HEK293 (cell line): ENCODE results near the gene HIVEP2.

Source experiments
- CTCF ChIA-PET: fragments of 350-600 bp; formaldehyde crosslinking; extraction: SDS; loops from one replicate; lab custom pipeline; 2021; ENCODE audit warnings: antibody characterized with exemption; lab: Yijun Ruan, JAX
- POLR2A ChIA-PET: fragments of 300-600 bp; formaldehyde crosslinking; extraction: SDS; loops from one replicate; lab custom pipeline; 2020; ENCODE audit warnings: antibody characterized with exemption, inconsistent platforms; lab: Yijun Ruan, JAX
- H3K27ac ChIP-seq: fragments of 200-500 bp; sonication (Bioruptor generic); 2 replicates; pipeline ENCODE4 v1.5.1; 2014; ENCODE audit warnings: low read depth, low read length, control low read depth, inconsistent platforms; ENCODE audit errors: extremely low read depth
- H3K36me3 ChIP-seq, 2 experiments: fragments of 200-500 bp in 1 of 2; sonication (Bioruptor generic) in 1 of 2; 1 replicate in 1 of 2; 2 replicates in 1 of 2; pipeline ENCODE4 v1.5.1; 2014 to 2017; ENCODE audit warnings: inconsistent platforms in 2 of 2, low read length in 2 of 2; ENCODE audit not compliant: control insufficient read depth in 2 of 2, insufficient read depth in 1 of 2
- H3K4me1 ChIP-seq: fragments of 200-500 bp; sonication (Bioruptor generic); 2 replicates; pipeline ENCODE4 v1.5.1; 2014; ENCODE audit warnings: mild to moderate bottlenecking, low read length, inconsistent platforms; ENCODE audit not compliant: control insufficient read depth, insufficient read depth
- H3K4me3 ChIP-seq: 2 replicates; pipeline ENCODE4 v1.5.1; 2011; ENCODE audit warnings: low read depth, mild to moderate bottlenecking, control low read depth, low read length, moderate library complexity
- H3K9me3 ChIP-seq: fragments of 200-500 bp; sonication (Bioruptor generic); 2 replicates; pipeline ENCODE4 v1.5.1; 2014; ENCODE audit warnings: low read depth, low read length, inconsistent platforms; ENCODE audit not compliant: control insufficient read depth, insufficient read depth
- EGR2 ChIP-seq: fragments of 450-650 bp; formaldehyde crosslinking; IDR thresholded peaks from 2 replicates; pipeline ENCODE4 v1.5.1; 2016; ENCODE audit warnings: low read depth, missing biosample characterization, missing genetic modification characterization
- KLF10 ChIP-seq: fragments of 450-650 bp; IDR thresholded peaks from 2 replicates; pipeline ENCODE4 v1.5.1; 2018; ENCODE audit warnings: missing biosample characterization, mild to moderate bottlenecking, missing genetic modification characterization
- MEIS1 ChIP-seq: sonication (generic); formaldehyde crosslinking; IDR thresholded peaks from 2 replicates; pipeline ENCODE4 v1.8.1; 2022; ENCODE audit warnings: missing genetic modification reagents, mild to moderate bottlenecking, borderline replicate concordance
- PRDM10 ChIP-seq: fragments of 450-650 bp; formaldehyde crosslinking; IDR thresholded peaks from 2 replicates; pipeline ENCODE4 v1.5.1; 2016; ENCODE audit warnings: missing biosample characterization, missing genetic modification characterization
- PRDM4 ChIP-seq: fragments of 450-650 bp; formaldehyde crosslinking; IDR thresholded peaks from 2 replicates; pipeline ENCODE4 v1.5.1; 2017; ENCODE audit warnings: missing biosample characterization, missing genetic modification characterization
- RBAK ChIP-seq: fragments of 450-650 bp; formaldehyde crosslinking; IDR thresholded peaks from 2 replicates; pipeline ENCODE4 v1.5.1; 2016; ENCODE audit warnings: missing biosample characterization, missing genetic modification characterization
- ZBTB20 ChIP-seq: fragments of 450-650 bp; formaldehyde crosslinking; IDR thresholded peaks from 2 replicates; pipeline ENCODE4 v1.5.1; 2016; ENCODE audit warnings: missing biosample characterization, missing genetic modification characterization
- ZBTB44 ChIP-seq: fragments of 450-650 bp; IDR thresholded peaks from 2 replicates; pipeline ENCODE4 v1.5.1; 2018; ENCODE audit warnings: missing biosample characterization, mild to moderate bottlenecking, missing genetic modification characterization
- ZFP69B ChIP-seq: fragments of 450-650 bp; formaldehyde crosslinking; IDR thresholded peaks from 2 replicates; pipeline ENCODE4 v1.5.1; 2016; ENCODE audit warnings: missing biosample characterization, missing genetic modification characterization
- ZNF121 ChIP-seq: fragments of 450-650 bp; formaldehyde crosslinking; IDR thresholded peaks from 2 replicates; pipeline ENCODE4 v1.5.1; 2016; ENCODE audit warnings: missing biosample characterization, missing genetic modification characterization
- ZNF335 ChIP-seq: fragments of 450-650 bp; formaldehyde crosslinking; conservative IDR thresholded peaks from 2 replicates; pipeline ENCODE4 v1.5.1; 2016; ENCODE audit warnings: missing biosample characterization, missing genetic modification characterization
- ZNF398 ChIP-seq: fragments of 450-650 bp; formaldehyde crosslinking; IDR thresholded peaks from 2 replicates; pipeline ENCODE4 v1.5.1; 2017; ENCODE audit warnings: missing biosample characterization, missing genetic modification characterization
- ZNF473 ChIP-seq: fragments of 450-650 bp; formaldehyde crosslinking; IDR thresholded peaks from 2 replicates; pipeline ENCODE4 v1.5.1; 2017; ENCODE audit warnings: missing biosample characterization, missing genetic modification characterization
- ZNF488 ChIP-seq: fragments of 450-650 bp; formaldehyde crosslinking; IDR thresholded peaks from 2 replicates; pipeline ENCODE4 v1.5.1; 2016; ENCODE audit warnings: missing biosample characterization, missing genetic modification characterization
- ZNF513 ChIP-seq: fragments of 450-650 bp; IDR thresholded peaks from 2 replicates; pipeline ENCODE4 v1.5.1; 2018; ENCODE audit warnings: missing biosample characterization, missing genetic modification characterization
- ZNF548 ChIP-seq: fragments of 450-650 bp; formaldehyde crosslinking; IDR thresholded peaks from 2 replicates; pipeline ENCODE4 v1.5.1; 2016; ENCODE audit warnings: missing biosample characterization, missing genetic modification characterization
- ZNF629 ChIP-seq: fragments of 450-650 bp; formaldehyde crosslinking; IDR thresholded peaks from 2 replicates; pipeline ENCODE4 v1.5.1; 2017; ENCODE audit warnings: missing biosample characterization, missing genetic modification characterization
- ZNF692 ChIP-seq: fragments of 450-650 bp; formaldehyde crosslinking; IDR thresholded peaks from 2 replicates; pipeline ENCODE4 v1.5.1; 2016; ENCODE audit warnings: missing biosample characterization, missing genetic modification characterization
- ZNF768 ChIP-seq: fragments of 450-650 bp; formaldehyde crosslinking; IDR thresholded peaks from 2 replicates; pipeline ENCODE4 v1.5.1; 2018; ENCODE audit warnings: missing biosample characterization, mild to moderate bottlenecking, missing genetic modification characterization

The HIVEP2 gene

GRCh38 chr6:142916881-142917280, 28.1 kb downstream of the HIVEP2 start:
- no peaks in the 10 kb centered on the region for H3K4me1 ChIP-seq
- ChIA-PET CTCF (interaction anchor here (0.7 to 1.2 kb wide), 2 partner anchors 151 to 511 kb away, joined by 3 to 4 read pairs; no protein-coding TSS in a partner anchor), POLR2A (no interaction called here)
- no peak overlapping the region for H3K4me3 ChIP-seq
- H3K36me3 ChIP-seq: no peaks in the 10 kb centered on the region
- no peak overlapping the region for H3K27ac ChIP-seq
- no peaks in the 10 kb centered on the region for H3K9me3 ChIP-seq
- TF ChIP-seq ZNF335 (tag by site-specific recombination) (no peak), ZNF473 (tag by site-specific recombination) (no peak), ZNF629 (no peak)

- POLR2A ChIA-PET: no interaction called here
- CTCF ChIA-PET: no interaction called here
These were observed 29.9 kb downstream of the HIVEP2 start for GRCh38 chr6:142914937-142915697.

More at GRCh38 chr6:142914937-142915697, 29.9 kb downstream of the HIVEP2 start:
- H3K4me1 ChIP-seq: no peaks in the 10 kb centered on the region
- no peaks in the 10 kb centered on the region for H3K9me3 ChIP-seq
- H3K36me3 ChIP-seq: no peaks in the 10 kb centered on the region
- TF ChIP-seq ZFP69B (tag by site-specific recombination) (peak; percentile 87), PRDM4 (no peak), MEIS1 (CRISPR knock-in tag) (no peak), ZNF548 (tag by site-specific recombination) (no peak), ZNF488 (tag by site-specific recombination) (no peak), ZNF513 (tag by site-specific recombination) (no peak), ZNF121 (tag by site-specific recombination) (no peak), ZNF398 (tag by site-specific recombination) (no peak), ZBTB20 (no peak), EGR2 (no peak), RBAK (tag by site-specific recombination) (no peak), ZBTB44 (tag by site-specific recombination) (no peak), ZNF768 (tag by site-specific recombination) (no peak), ZNF692 (tag by site-specific recombination) (peak; percentile 92), KLF10 (tag by site-specific recombination) (no peak), PRDM10 (tag by site-specific recombination) (no peak)
- H3K4me3 ChIP-seq: no peak overlapping the region
- no peak overlapping the region for H3K27ac ChIP-seq
